Hematopoietic multipotent progenitor cell treated with erythropoietin and hydrocortisone succinate and interleukin-3 and kit ligand, for 4 days (in vitro differentiated cells): Measurements from ENCODE around the gene CBR1.
A peak's percentile ranks its signal among the peaks of the same experiment; 100 is the strongest.

Experiments
- DNase-seq: peaks from one replicate; pipeline ENCODE4 v3.0.0-alpha.2; 2015

The CBR1 gene

GRCh38 chr21:36069713-36070583 is at the start of gene CBR1:
Gene CBR1 (plus strand): TSS chr21:36070024. CDS start chr21:36070116, 92 bp downstream.
- peak; percentile 94 for DNase-seq

GRCh38 chr21:36021251-36021837 is 48.5 kb upstream of the CBR1 start:
- no peak for DNase-seq

- no peak for DNase-seq
These were observed 47.3 kb upstream of the CBR1 start for GRCh38 chr21:36022427-36023091.

- no peak for DNase-seq
These were observed 46.7 kb upstream of the CBR1 start for GRCh38 chr21:36023092-36023480.

GRCh38 chr21:36024782-36025181 is 45.0 kb upstream of the CBR1 start:
- no peak for DNase-seq

GRCh38 chr21:36027347-36027746 is 42.5 kb upstream of the CBR1 start:
- no peak for DNase-seq

GRCh38 chr21:36028127-36029069 is 41.4 kb upstream of the CBR1 start:
- DNase-seq = peak; percentile 79

- no peak for DNase-seq
These were observed 40.5 kb upstream of the CBR1 start for GRCh38 chr21:36029309-36029708.

GRCh38 chr21:36030581-36031189 is 39.1 kb upstream of the CBR1 start:
- no peak for DNase-seq

- no peak for DNase-seq
These were observed 37.0 kb upstream of the CBR1 start for GRCh38 chr21:36032647-36033406.

GRCh38 chr21:36034211-36034913 is 35.5 kb upstream of the CBR1 start:
- DNase-seq = no peak

GRCh38 chr21:36035381-36035791 is 34.4 kb upstream of the CBR1 start:
- DNase-seq = peak; percentile 83

- DNase-seq = no peak
These were observed 30.9 kb upstream of the CBR1 start for GRCh38 chr21:36038701-36039497.

GRCh38 chr21:36039861-36040260 is 30.0 kb upstream of the CBR1 start:
- no peak for DNase-seq

- no peak for DNase-seq
These were observed 29.4 kb upstream of the CBR1 start for GRCh38 chr21:36040389-36040788.

GRCh38 chr21:36041910-36042309 is 27.9 kb upstream of the CBR1 start:
- DNase-seq = no peak

- no peak for DNase-seq
These were observed 25.8 kb upstream of the CBR1 start for GRCh38 chr21:36044056-36044455.

- DNase-seq = no peak
These were observed 23.8 kb upstream of the CBR1 start for GRCh38 chr21:36045993-36046392.

GRCh38 chr21:36047139-36047538 is 22.7 kb upstream of the CBR1 start:
- no peak for DNase-seq

- no peak for DNase-seq
These were observed 21.5 kb upstream of the CBR1 start for GRCh38 chr21:36048357-36048756.
